GM10248 (cell line): Measurements from ENCODE around the gene GPR89A.
"Not testable (repeated sequence)": the region's sequence is repeated elsewhere in the genome, so short reads cannot be mapped to it uniquely, and the experiment has no call there.

ENCODE experiments used
- CTCF ChIA-PET: fragments of 300-600 bp; sonication (Branson Sonifier 250); formaldehyde crosslinking; extraction: SDS; loops from one replicate; lab custom pipeline; 2021; ENCODE audit warnings: antibody characterized with exemption; lab: Yijun Ruan, JAX
- POLR2A ChIA-PET: fragments of 350-650 bp; sonication (Branson Sonifier 250); formaldehyde crosslinking; extraction: SDS; loops from one replicate; lab custom pipeline; 2020; ENCODE audit warnings: antibody characterized with exemption; lab: Yijun Ruan, JAX
- DNase-seq: peaks from one replicate; pipeline ENCODE4 v3.0.0; 2012; ENCODE audit errors: extremely low spot score
- CTCF ChIP-seq: IDR thresholded peaks from 2 replicates; pipeline ENCODE4 v1.5.1; 2012; ENCODE audit warnings: mild to moderate bottlenecking, low read depth; ENCODE audit errors: extremely low read depth, missing control alignments, control extremely low read depth

The GPR89A gene

GRCh38 chr1:145607833-145608733, at the start of gene GPR89A:
TSS of gene GPR89A (plus strand) at chr1:145607988. CDS start at chr1:145608134, 146 bp downstream.
- CTCF ChIA-PET, POLR2A ChIA-PET: not testable (repeated sequence)
- peak; percentile 91 for DNase-seq

- CTCF ChIA-PET, POLR2A ChIA-PET, DNase-seq: not testable (repeated sequence)
These were observed 21.0 kb upstream of the GPR89A start for GRCh38 chr1:145586820-145587219.

- DNase-seq, POLR2A ChIA-PET, CTCF ChIA-PET: not testable (repeated sequence)
- peak; percentile 6 for TF ChIP-seq CTCF
These were observed 17.0 kb upstream of the GPR89A start for GRCh38 chr1:145590806-145591205.

- DNase-seq, POLR2A ChIA-PET: not testable (repeated sequence)
- CTCF ChIA-PET: interaction anchor here (0.6 kb wide), 1 partner anchor 129 kb away, joined by 4 read pairs; no protein-coding TSS in a partner anchor
These were observed 15.4 kb upstream of the GPR89A start for GRCh38 chr1:145592347-145592746.

GRCh38 chr1:145595421-145595820, 12.4 kb upstream of the GPR89A start:
- POLR2A ChIA-PET, CTCF ChIA-PET: not testable (repeated sequence)

GRCh38 chr1:145596236-145596635, 11.6 kb upstream of the GPR89A start:
- POLR2A ChIA-PET, DNase-seq, CTCF ChIA-PET: not testable (repeated sequence)

More at GRCh38 chr1:145595421-145595820, 12.4 kb upstream of the GPR89A start:
- not testable (repeated sequence) for DNase-seq

GRCh38 chr1:145599426-145599825, 8.4 kb upstream of the GPR89A start:
- DNase-seq, POLR2A ChIA-PET: not testable (repeated sequence)
- CTCF ChIA-PET: interaction anchor here (1.3 kb wide), 2 partner anchors 121 to 247 kb away, joined by 4 read pairs; partner anchors contain the start of gene NUDT17

- no peak for DNase-seq
- POLR2A ChIA-PET: no interaction called here
- CTCF ChIA-PET: no interaction called here
- no peak for TF ChIP-seq CTCF
These were observed 6.2 kb upstream of the GPR89A start for GRCh38 chr1:145601593-145601992.

- CTCF ChIA-PET, DNase-seq, POLR2A ChIA-PET: not testable (repeated sequence)
These were observed 948 bp upstream of the GPR89A start for GRCh38 chr1:145606840-145607239.

- DNase-seq, POLR2A ChIA-PET, CTCF ChIA-PET: not testable (repeated sequence)
These were observed 499 bp upstream of the GPR89A start for GRCh38 chr1:145607289-145607688.

GRCh38 chr1:145610744-145611143, 3.0 kb downstream of the GPR89A start:
- DNase-seq, POLR2A ChIA-PET, CTCF ChIA-PET: not testable (repeated sequence)

- CTCF ChIA-PET, DNase-seq, POLR2A ChIA-PET: not testable (repeated sequence)
These were observed 12.3 kb downstream of the GPR89A start for GRCh38 chr1:145620073-145620472.

- CTCF ChIA-PET, DNase-seq, POLR2A ChIA-PET: not testable (repeated sequence)
These were observed 14.4 kb downstream of the GPR89A start for GRCh38 chr1:145622177-145622576.

- POLR2A ChIA-PET, CTCF ChIA-PET, DNase-seq: not testable (repeated sequence)
These were observed 28.4 kb downstream of the GPR89A start for GRCh38 chr1:145636237-145636636.

- CTCF ChIA-PET, POLR2A ChIA-PET, DNase-seq: not testable (repeated sequence)
These were observed 34.1 kb downstream of the GPR89A start for GRCh38 chr1:145641886-145642285.

GRCh38 chr1:145643990-145644389, 36.2 kb downstream of the GPR89A start:
- CTCF ChIA-PET, DNase-seq, POLR2A ChIA-PET: not testable (repeated sequence)
